Uterus (tissue), 4 donors: ENCODE measurements around the gene BRK1. TPM values are rescaled to one million over a fixed set of nuclear protein-coding genes. Genes with fewer than 3 reads are reported as not detected.
A peak's percentile ranks its signal among the peaks of the same experiment; 100 is the strongest.

Experiments used
- DNase-seq, 2 donors: peaks; one replicate each; pipeline ENCODE4 v3.0.0-alpha.2; 2019 to 2020
- H3K27ac ChIP-seq, 2 donors: fragments of 200-600 bp; sonication (generic); 1 replicate in 1 of 2; 2 replicates in 1 of 2; pipeline ENCODE4 v1.5.1; 2016 to 2018
- H3K27me3 ChIP-seq, 2 donors: fragments of 200-600 bp; sonication (generic); one replicate each; pipeline ENCODE4 v1.5.1; 2018 to 2019; ENCODE audit warnings: control low read depth in 1 of 2
- H3K36me3 ChIP-seq, 2 donors: fragments of 200-600 bp; sonication (generic); one replicate each; pipeline ENCODE4 v1.5.1; 2019; ENCODE audit warnings: control low read depth in 1 of 2
- H3K4me1 ChIP-seq, 2 donors: fragments of 200-600 bp; sonication (generic); one replicate each; pipeline ENCODE4 v1.5.1; 2018 to 2019; ENCODE audit warnings: control low read depth in 1 of 2
- H3K4me3 ChIP-seq, 2 donors: fragments of 200-600 bp; sonication (generic); 1 replicate in 1 of 2; 2 replicates in 1 of 2; pipeline ENCODE4 v1.5.1; 2018 to 2019; ENCODE audit warnings: mild to moderate bottlenecking in 1 of 2
- H3K9me3 ChIP-seq, 2 donors: fragments of 200-600 bp; sonication (generic); one replicate each; pipeline ENCODE4 v1.5.1; 2019; ENCODE audit warnings: control low read depth in 1 of 2
- POLR2A ChIP-seq, 2 donors: fragments of 450-650 bp; IDR thresholded peaks; one replicate each; pipeline ENCODE4 v1.6.1; 2016; ENCODE audit warnings: antibody characterized with exemption in 2 of 2, mild to moderate bottlenecking in 1 of 2, moderate library complexity in 1 of 2
- intact Hi-C: fragments of 100-400 bp; cut with DNase I; formaldehyde crosslinking; loops from one replicate; pipeline ENCODE4 v1.15.1; 2023; ENCODE audit warnings: low total_unique reads
- total RNA-seq, 4 donors: library from RNA; depleted of rRNA in 3 of 4; stranded (reverse); fragments of >200 nt in 3 of 4; gene quantifications; one replicate each; pipeline versions ENCODE4 v1.1.0 to v1.2.4, GENCODE V29; 2014 to 2023
- TF ChIP-seq, protein P1 (sequence below), 4 experiments: fragments of 200-600 bp in 2 of 4; fragments of 450-650 bp in 2 of 4; sonication (generic) in 2 of 4; IDR thresholded peaks; one replicate each; pipeline ENCODE4 v1.5.1; 2016 to 2019; ENCODE audit warnings: antibody characterized with exemption in 4 of 4, mild to moderate bottlenecking in 2 of 4, moderate library complexity in 1 of 4
- donor health status: DM: yes; HTN: yes; CAD: no.

Gene BRK1
- total RNA-seq, 4 donors from 2014 or later: 89.1 to 145 (median 117) TPM

- H3K4me1 ChIP-seq: no peaks in the 10 kb centered on the region
- H3K36me3 ChIP-seq: no peaks in the 10 kb centered on the region
- no peak for DNase-seq
- no peak for TF ChIP-seq POLR2A (IDR thresholded peaks at IDR 0.05)
- TF ChIP-seq, protein P1, sequence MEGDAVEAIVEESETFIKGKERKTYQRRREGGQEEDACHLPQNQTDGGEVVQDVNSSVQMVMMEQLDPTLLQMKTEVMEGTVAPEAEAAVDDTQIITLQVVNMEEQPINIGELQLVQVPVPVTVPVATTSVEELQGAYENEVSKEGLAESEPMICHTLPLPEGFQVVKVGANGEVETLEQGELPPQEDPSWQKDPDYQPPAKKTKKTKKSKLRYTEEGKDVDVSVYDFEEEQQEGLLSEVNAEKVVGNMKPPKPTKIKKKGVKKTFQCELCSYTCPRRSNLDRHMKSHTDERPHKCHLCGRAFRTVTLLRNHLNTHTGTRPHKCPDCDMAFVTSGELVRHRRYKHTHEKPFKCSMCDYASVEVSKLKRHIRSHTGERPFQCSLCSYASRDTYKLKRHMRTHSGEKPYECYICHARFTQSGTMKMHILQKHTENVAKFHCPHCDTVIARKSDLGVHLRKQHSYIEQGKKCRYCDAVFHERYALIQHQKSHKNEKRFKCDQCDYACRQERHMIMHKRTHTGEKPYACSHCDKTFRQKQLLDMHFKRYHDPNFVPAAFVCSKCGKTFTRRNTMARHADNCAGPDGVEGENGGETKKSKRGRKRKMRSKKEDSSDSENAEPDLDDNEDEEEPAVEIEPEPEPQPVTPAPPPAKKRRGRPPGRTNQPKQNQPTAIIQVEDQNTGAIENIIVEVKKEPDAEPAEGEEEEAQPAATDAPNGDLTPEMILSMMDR (IDR thresholded peaks at IDR 0.05): no peak
- H3K27ac ChIP-seq: no peak overlapping the region
- H3K9me3 ChIP-seq: no peaks in the 10 kb centered on the region
- no peaks in the 10 kb centered on the region for H3K27me3 ChIP-seq
- no peak overlapping the region for H3K4me3 ChIP-seq
- intact Hi-C loops: no loop called here
Measured at GRCh38 chr3:10106919-10107318, 8.6 kb upstream of the BRK1 start.

DNA sequence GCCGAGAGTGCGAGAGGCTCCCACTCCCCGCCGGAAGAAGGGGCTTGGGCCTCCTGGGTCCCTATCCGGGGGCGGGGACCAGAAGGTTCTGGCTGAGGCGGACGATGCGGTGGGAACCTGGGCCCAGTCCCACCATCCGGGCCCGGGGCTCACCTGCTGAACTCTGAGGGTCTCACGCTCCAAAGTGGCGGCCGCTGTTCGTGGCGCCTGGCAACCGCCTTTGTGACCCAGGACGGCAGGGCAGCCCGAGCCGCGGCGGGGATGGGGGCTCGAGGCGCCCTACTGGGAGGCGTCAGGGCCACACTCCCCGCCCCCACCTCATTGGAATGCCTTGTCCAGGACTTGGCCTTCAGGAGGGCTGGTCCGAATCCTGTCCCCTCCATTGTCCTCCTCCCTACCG is 7.4 kb upstream of the BRK1 start, which contains the start of gene FANCD2OS:
FANCD2OS (minus strand) TSS at position 165 of the 400 bp plus-strand sequence. CDS start 3,481 bp downstream, outside the sequence.
- H3K27ac ChIP-seq: no peak within 1 kb of the TSS
- no peaks in the 10 kb centered on the region for H3K9me3 ChIP-seq
- no peaks in the 10 kb centered on the region for H3K27me3 ChIP-seq
- TF ChIP-seq POLR2A (IDR thresholded peaks at IDR 0.05): no peak
- TF ChIP-seq, protein P1 (IDR thresholded peaks at IDR 0.05): no peak
- DNase-seq: no peak
- intact Hi-C loops: no loop called here
- H3K4me1 ChIP-seq: no peaks in the 10 kb centered on the region
- H3K4me3 ChIP-seq: no peak within 1 kb of the TSS
- no peaks in the 10 kb centered on the region for H3K36me3 ChIP-seq

- peak overlapping the region; percentile 79 to 83 for H3K27ac ChIP-seq
- intact Hi-C loops: no loop called here
- TF ChIP-seq, protein P1 (IDR thresholded peaks at IDR 0.05): no peak
- no peak for TF ChIP-seq POLR2A (IDR thresholded peaks at IDR 0.05)
- peaks cover 11 to 12% of the 10 kb centered on the region in 2 donors for H3K4me1 ChIP-seq
- H3K36me3 ChIP-seq: no peaks in the 10 kb centered on the region
- H3K9me3 ChIP-seq: no peaks in the 10 kb centered on the region
- no peaks in the 10 kb centered on the region for H3K27me3 ChIP-seq
- peak overlapping the region; percentile 73 to 97 for H3K4me3 ChIP-seq
- no peak for DNase-seq
Measured at GRCh38 chr3:10116138-10116460, 624 bp downstream of the BRK1 start.

DNA sequence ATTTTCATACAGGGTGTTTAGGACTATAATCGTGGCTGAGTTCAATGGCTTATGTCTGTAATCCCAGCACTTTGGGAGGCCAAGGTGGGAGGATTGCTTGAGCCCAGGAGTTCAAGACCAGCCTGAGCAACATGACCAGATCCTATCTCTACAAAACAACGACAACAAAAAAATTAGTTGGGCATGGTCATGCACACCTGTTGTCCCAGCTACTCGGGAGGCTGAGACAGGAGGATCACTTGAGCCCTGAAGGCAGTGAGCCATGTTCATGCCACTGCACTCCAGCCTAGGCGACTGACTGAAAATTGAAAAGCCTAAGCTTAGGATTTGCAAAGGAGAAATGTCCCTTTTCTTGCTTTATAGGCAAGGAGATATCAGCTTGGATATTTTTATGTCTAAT is 1.5 kb downstream of the BRK1 start:
- TF ChIP-seq, protein P1 (IDR thresholded peaks at IDR 0.05): no peak
- TF ChIP-seq POLR2A (IDR thresholded peaks at IDR 0.05): no peak
- peak overlapping the region in 1 of 2 donors; percentile 73 for H3K4me3 ChIP-seq

DNA sequence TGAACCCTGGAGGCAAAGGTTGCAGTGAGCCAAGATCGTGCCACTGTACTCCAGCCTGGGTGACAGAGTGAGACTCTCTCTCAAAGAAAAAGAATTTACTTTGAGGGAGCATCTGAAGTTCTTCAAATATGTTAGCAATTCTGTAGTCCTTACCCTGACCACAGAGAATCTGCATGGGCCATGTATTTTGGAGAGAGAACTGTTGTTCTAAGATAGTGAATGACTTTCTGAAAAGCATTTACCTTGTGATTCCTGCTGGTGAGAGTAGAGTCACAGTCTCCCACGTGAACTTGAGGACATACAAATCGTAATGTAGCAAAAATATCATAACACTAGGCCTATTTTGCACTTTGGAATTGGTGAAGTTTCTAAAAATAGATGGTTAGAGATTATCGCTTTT is 3.9 kb downstream of the BRK1 start:
- Histone ChIP-seq H3K36me3 (no peaks in the 10 kb centered on the region), H3K27me3 (no peaks in the 10 kb centered on the region), H3K27ac (no peak overlapping the region), H3K9me3 (no peaks in the 10 kb centered on the region), H3K4me3 (no peak overlapping the region), H3K4me1 (peaks cover 11 to 12% of the 10 kb centered on the region in 2 donors)
- no peak for DNase-seq
- TF ChIP-seq, protein P1 (IDR thresholded peaks at IDR 0.05): no peak
- TF ChIP-seq POLR2A (IDR thresholded peaks at IDR 0.05): no peak
- intact Hi-C loops: no loop called here

More for the DNA sequence above, 1.5 kb downstream of the BRK1 start:
- no peaks in the 10 kb centered on the region for H3K27me3 ChIP-seq
- H3K36me3 ChIP-seq: no peaks in the 10 kb centered on the region
- intact Hi-C loops: no loop called here
- H3K4me1 ChIP-seq: peaks cover 11 to 12% of the 10 kb centered on the region in 2 donors
- no peak for DNase-seq
- H3K9me3 ChIP-seq: no peaks in the 10 kb centered on the region
- H3K27ac ChIP-seq: no peak overlapping the region
